A549 (cell line): ENCODE results near the gene TRAF4. TPM values are rescaled to one million over a fixed set of nuclear protein-coding genes. Genes with fewer than 3 reads are reported as not detected.

Experiments used
- ATAC-seq, 2 experiments: fragments of 200-7000 bp in 1 of 2; fragments of >200 bp in 1 of 2; cut with Nextera tagmentation in 1 of 2; cut with Tn5 transposase in 1 of 2; 3 replicates each; pipeline versions ENCODE4 v1.8.0 to v1.9.1; 2018 to 2020; ENCODE audit warnings: mild to moderate bottlenecking in 1 of 2, moderate library complexity in 1 of 2
- CTCF ChIA-PET: fragments of 300-600 bp; sonication (Branson Sonifier 250); formaldehyde crosslinking; extraction: SDS; loops from one replicate; lab custom pipeline; 2021; ENCODE audit warnings: antibody characterized with exemption, inconsistent platforms; lab: Yijun Ruan, JAX
- POLR2A ChIA-PET: fragments of 350-600 bp; formaldehyde crosslinking; extraction: SDS; loops from one replicate; lab custom pipeline; 2021; ENCODE audit warnings: antibody characterized with exemption, inconsistent platforms; lab: Yijun Ruan, JAX
- DNase-seq, 2 experiments: peaks; one replicate each; pipeline versions ENCODE4 v3.0.0 to v3.0.0-alpha.2; 2011 to 2016; ENCODE audit warnings: low read depth in 1 of 2, low spot score in 1 of 2
- FAIRE-seq: peaks from 2 replicates; lab custom pipeline; 2011; peaks lifted over from hg19 to GRCh38; lab: Jason Lieb, UNC
- H3K27ac ChIP-seq, 2 experiments: fragments of >200 bp; sonication (Bioruptor Twin); formaldehyde crosslinking; 3 replicates each; pipeline ENCODE4 v1.5.1; 2016 to 2017
- H3K4me1 ChIP-seq: fragments of >200 bp; sonication (Bioruptor Twin); formaldehyde crosslinking; 3 replicates; pipeline ENCODE4 v1.6.1; 2016
- H3K4me2 ChIP-seq: fragments of >200 bp; sonication (Bioruptor Twin); formaldehyde crosslinking; 3 replicates; pipeline ENCODE4 v1.6.1; 2016
- H3K4me3 ChIP-seq: fragments of >200 bp; sonication (Bioruptor Twin); formaldehyde crosslinking; 3 replicates; pipeline ENCODE4 v1.5.1; 2016
- H3K9me3 ChIP-seq: fragments of >200 bp; sonication (Bioruptor Twin); formaldehyde crosslinking; 3 replicates; pipeline ENCODE4 v1.6.1; 2016
- ESRRA ChIP-seq: fragments of 150-350 bp; IDR thresholded peaks from 2 replicates; pipeline ENCODE4 v1.6.1; 2014; ENCODE audit warnings: mild to moderate bottlenecking, low read length, borderline replicate concordance
- FOSL2 ChIP-seq, 2 experiments: fragments of 450-650 bp in 1 of 2; fragments of >200 bp in 1 of 2; sonication (Bioruptor Twin) in 1 of 2; formaldehyde crosslinking; IDR thresholded peaks; 2 replicates each; pipeline versions ENCODE4 v1.5.0 to v1.6.1; 2016 to 2020; ENCODE audit warnings: mild to moderate bottlenecking in 1 of 2, moderate library complexity in 1 of 2
- GATA3 ChIP-seq: IDR thresholded peaks from 2 replicates; pipeline ENCODE4 v1.6.1; 2012; ENCODE audit warnings: borderline replicate concordance
- KDM1A ChIP-seq: fragments of 200-600 bp; sonication (generic); IDR thresholded peaks from 2 replicates; pipeline ENCODE4 v1.6.1; 2016; ENCODE audit warnings: low read depth, mild to moderate bottlenecking
- MAFK ChIP-seq: fragments of 450-650 bp; IDR thresholded peaks from 2 replicates; pipeline ENCODE4 v1.6.1; 2014; ENCODE audit not compliant: partially characterized antibody
- POLR2A ChIP-seq: IDR thresholded peaks from 2 replicates; pipeline ENCODE4 v1.6.1; 2012; ENCODE audit warnings: mild to moderate bottlenecking, low read length
- RAD21 ChIP-seq, 2 experiments: fragments of >200 bp in 1 of 2; sonication (Bioruptor Twin) in 1 of 2; formaldehyde crosslinking in 1 of 2; IDR thresholded peaks in 1 of 2; conservative IDR thresholded peaks in 1 of 2; 2 replicates in 1 of 2; 3 replicates in 1 of 2; pipeline ENCODE4 v1.6.1; 2012 to 2018; ENCODE audit warnings: inconsistent platforms in 1 of 2
- ZNF302 ChIP-seq: fragments of 250-450 bp; sonication (Bioruptor Pico); IDR thresholded peaks from 2 replicates; pipeline ENCODE4 v1.9.0; 2021; ENCODE audit warnings: inconsistent platforms, mild to moderate bottlenecking, moderate library complexity
- WGBS: methylation state at CpG from one replicate; pipeline ENCODE4 v1.1.6; 2017; ENCODE audit errors: missing lambda C conversion rate; 5-methylcytosine and 5-hydroxymethylcytosine counted together
- polyA plus RNA-seq, 4 experiments: library from polyadenylated mRNA; depleted of rRNA in 3 of 4; stranded (reverse); fragments of >200 nt; fragmentation: RNase III in 1 of 4; extraction: RNeasy Plus Mini Kit Qiagen cat#74134 plus additional on column Dnase treatment in 1 of 4; gene quantifications; 2 replicates in 3 of 4; 3 replicates in 1 of 4; pipeline ENCODE4 v1.2.3, GENCODE V29; 2011 to 2017
- TF ChIP-seq, protein P1 (sequence below): fragments of >200 bp; sonication (Bioruptor Twin); formaldehyde crosslinking; IDR thresholded peaks from 2 replicates; pipeline ENCODE4 v1.6.1; 2016
- TF ChIP-seq, protein P2 (sequence below): fragments of 200-600 bp; sonication (generic); IDR thresholded peaks from 2 replicates; pipeline ENCODE4 v1.6.1; 2016; ENCODE audit warnings: antibody characterized with exemption, mild to moderate bottlenecking, moderate library complexity
- TF ChIP-seq, protein P3 (sequence below): IDR thresholded peaks from 2 replicates; pipeline ENCODE4 v1.6.1; 2012; ENCODE audit warnings: low read depth, borderline replicate concordance
- TF ChIP-seq, protein P4 (sequence below): IDR thresholded peaks from 2 replicates; pipeline ENCODE4 v1.6.1; 2012
- TF ChIP-seq, protein P5 (sequence below): fragments of >200 bp; sonication (Bioruptor Twin); formaldehyde crosslinking; IDR thresholded peaks from 3 replicates; pipeline ENCODE4 v1.6.1; 2016

Gene TRAF4
- polyA plus RNA-seq, 2 of the 4 experiments (the other 2 are of a cell fraction), result 64.0 to 65.0 TPM

DNA sequence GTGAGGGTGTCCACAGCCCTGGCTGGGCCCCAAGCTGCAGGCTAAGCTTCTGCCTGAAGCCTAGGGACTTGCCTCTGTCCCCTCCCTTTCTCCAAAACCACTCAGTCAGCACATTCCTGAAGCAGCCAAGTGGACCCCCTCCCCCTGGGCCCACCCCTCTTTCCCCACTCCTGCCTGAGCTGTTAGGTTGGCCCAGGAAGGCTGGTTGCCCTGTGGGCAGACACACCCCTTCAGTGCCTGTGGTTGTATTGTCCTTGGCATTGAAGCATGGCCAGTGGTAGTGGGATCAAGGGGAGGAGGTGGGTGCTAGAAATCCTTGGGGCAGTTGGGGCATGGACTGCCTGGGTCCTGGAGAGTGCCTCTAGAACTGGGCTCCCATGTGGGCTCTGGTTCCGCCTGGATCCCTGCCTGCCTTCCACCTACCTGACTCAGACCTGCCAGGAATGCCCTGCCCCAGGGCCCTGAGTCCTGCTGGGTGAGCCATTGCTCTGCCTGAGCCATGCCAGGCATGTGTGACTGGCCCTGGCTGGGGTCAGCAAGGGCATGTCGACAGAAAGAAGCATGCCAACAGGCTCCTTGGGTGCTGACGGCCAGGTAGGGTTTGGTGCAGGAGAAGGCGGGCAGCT, 2.1 kb downstream of the TRAF4 start:
- Histone ChIP-seq H3K4me3 (peak overlapping the region; percentile 93), H3K9me3 (0 out of 3 replicates have a peak, but pooled peaks cover under 1% of the 10 kb centered on the region), H3K4me1 (peaks cover 64% of the 10 kb centered on the region), H3K27ac (peak overlapping the region; percentile 98 to 99), H3K4me2 (peak overlapping the region; percentile 96)
- ATAC-seq, result peak in 1 of 2 experiments; percentile 12; a peak in 3 of 6 replicates
- ChIA-PET POLR2A (interaction anchor here (0.7 to 12.2 kb wide), 4 partner anchors 19 to 234 kb away, joined by 3 to 369 read pairs (median 6); partner anchors contain the start of genes NEK8, RPL23A and TLCD1), CTCF (interaction anchor here (1.1 to 22.6 kb wide), 7 partner anchors 18 to 207 kb away, joined by 3 to 977 read pairs (median 4); partner anchors contain the start of genes NEK8, RPL23A and TLCD1)
- TF ChIP-seq, protein P1, sequence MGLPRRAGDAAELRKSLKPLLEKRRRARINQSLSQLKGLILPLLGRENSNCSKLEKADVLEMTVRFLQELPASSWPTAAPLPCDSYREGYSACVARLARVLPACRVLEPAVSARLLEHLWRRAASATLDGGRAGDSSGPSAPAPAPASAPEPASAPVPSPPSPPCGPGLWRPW, result no peak
- TF ChIP-seq FOSL2 (IDR thresholded peaks at IDR 0.05), result no peak
- peak; percentile 29; the same call in 1 of the 2 replicates for TF ChIP-seq FOSL2 (CRISPR knock-in tag; IDR thresholded peaks at IDR 0.05)
- TF ChIP-seq POLR2A, result 0 out of 2 replicates have a peak, but pooled peaks have one; percentile 9
- TF ChIP-seq ESRRA, result no peak
- peak; percentile 96 for TF ChIP-seq MAFK
- DNase-seq, result peak in 1 of 2 experiments; percentile 55
- 33% methylated on average over 4 of the region's 4 CpGs for WGBS
- no peak for FAIRE-seq

DNA sequence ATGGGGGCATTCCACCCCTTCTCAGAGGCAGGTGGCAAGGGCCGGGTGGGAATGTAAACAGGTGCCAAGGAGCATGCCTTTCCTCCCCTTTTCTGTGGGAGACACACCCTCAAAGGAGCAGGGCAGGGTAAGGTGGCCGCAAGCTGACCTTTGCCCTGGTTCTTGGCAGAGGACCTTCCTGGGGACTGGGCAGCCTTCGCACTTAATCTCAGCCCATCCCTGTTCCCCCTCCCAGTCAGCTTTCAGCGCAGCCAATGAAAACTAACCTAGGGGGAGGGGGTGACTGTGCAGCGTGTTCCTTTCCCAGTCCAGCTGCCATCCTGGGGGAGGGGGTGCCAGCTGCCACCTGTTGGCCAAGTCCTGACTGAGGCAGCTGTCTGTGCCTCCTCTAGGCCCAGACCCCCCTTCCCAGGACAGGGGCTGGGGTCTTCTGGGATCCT, 2.8 kb downstream of the TRAF4 start:
- WGBS, result 17% methylated on average over 5 of the region's 5 CpGs
- Histone ChIP-seq H3K4me2 (peak overlapping the region; percentile 96), H3K27ac (peak overlapping the region; percentile 98 to 99), H3K4me1 (peaks cover 64% of the 10 kb centered on the region), H3K4me3 (peak overlapping the region; percentile 93), H3K9me3 (no peaks in the 10 kb centered on the region)
- ATAC-seq (peak in 1 of 2 experiments; percentile 0; a peak in 1 of 6 replicates), DNase-seq (peak in 1 of 2 experiments; percentile 76), FAIRE-seq (no peak)
- TF ChIP-seq, protein P2, sequence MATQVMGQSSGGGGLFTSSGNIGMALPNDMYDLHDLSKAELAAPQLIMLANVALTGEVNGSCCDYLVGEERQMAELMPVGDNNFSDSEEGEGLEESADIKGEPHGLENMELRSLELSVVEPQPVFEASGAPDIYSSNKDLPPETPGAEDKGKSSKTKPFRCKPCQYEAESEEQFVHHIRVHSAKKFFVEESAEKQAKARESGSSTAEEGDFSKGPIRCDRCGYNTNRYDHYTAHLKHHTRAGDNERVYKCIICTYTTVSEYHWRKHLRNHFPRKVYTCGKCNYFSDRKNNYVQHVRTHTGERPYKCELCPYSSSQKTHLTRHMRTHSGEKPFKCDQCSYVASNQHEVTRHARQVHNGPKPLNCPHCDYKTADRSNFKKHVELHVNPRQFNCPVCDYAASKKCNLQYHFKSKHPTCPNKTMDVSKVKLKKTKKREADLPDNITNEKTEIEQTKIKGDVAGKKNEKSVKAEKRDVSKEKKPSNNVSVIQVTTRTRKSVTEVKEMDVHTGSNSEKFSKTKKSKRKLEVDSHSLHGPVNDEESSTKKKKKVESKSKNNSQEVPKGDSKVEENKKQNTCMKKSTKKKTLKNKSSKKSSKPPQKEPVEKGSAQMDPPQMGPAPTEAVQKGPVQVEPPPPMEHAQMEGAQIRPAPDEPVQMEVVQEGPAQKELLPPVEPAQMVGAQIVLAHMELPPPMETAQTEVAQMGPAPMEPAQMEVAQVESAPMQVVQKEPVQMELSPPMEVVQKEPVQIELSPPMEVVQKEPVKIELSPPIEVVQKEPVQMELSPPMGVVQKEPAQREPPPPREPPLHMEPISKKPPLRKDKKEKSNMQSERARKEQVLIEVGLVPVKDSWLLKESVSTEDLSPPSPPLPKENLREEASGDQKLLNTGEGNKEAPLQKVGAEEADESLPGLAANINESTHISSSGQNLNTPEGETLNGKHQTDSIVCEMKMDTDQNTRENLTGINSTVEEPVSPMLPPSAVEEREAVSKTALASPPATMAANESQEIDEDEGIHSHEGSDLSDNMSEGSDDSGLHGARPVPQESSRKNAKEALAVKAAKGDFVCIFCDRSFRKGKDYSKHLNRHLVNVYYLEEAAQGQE, result 0 out of 2 replicates have a peak, but pooled peaks have one; percentile 12
- TF ChIP-seq ZNF302 (CRISPR knock-in tag) (no peak), KDM1A (0 out of 2 replicates have a peak, but pooled peaks have one; percentile 12), GATA3 (0 out of 2 replicates have a peak, but pooled peaks have one; percentile 6), RAD21 (conservative IDR thresholded peaks at IDR 0.05 in 1 of 2, IDR thresholded peaks at IDR 0.05 in 1 of 2) (no peak)
- TF ChIP-seq, protein P3, sequence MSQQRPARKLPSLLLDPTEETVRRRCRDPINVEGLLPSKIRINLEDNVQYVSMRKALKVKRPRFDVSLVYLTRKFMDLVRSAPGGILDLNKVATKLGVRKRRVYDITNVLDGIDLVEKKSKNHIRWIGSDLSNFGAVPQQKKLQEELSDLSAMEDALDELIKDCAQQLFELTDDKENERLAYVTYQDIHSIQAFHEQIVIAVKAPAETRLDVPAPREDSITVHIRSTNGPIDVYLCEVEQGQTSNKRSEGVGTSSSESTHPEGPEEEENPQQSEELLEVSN, result peak; percentile 20; the same call in 1 of the 2 replicates
- TF ChIP-seq, protein P4, sequence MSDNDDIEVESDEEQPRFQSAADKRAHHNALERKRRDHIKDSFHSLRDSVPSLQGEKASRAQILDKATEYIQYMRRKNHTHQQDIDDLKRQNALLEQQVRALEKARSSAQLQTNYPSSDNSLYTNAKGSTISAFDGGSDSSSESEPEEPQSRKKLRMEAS, result peak; percentile 50; the same call in 1 of the 2 replicates
- TF ChIP-seq, protein P5, sequence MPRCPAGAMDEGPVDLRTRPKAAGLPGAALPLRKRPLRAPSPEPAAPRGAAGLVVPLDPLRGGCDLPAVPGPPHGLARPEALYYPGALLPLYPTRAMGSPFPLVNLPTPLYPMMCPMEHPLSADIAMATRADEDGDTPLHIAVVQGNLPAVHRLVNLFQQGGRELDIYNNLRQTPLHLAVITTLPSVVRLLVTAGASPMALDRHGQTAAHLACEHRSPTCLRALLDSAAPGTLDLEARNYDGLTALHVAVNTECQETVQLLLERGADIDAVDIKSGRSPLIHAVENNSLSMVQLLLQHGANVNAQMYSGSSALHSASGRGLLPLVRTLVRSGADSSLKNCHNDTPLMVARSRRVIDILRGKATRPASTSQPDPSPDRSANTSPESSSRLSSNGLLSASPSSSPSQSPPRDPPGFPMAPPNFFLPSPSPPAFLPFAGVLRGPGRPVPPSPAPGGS, result no peak
- ChIA-PET POLR2A (interaction anchor here (0.9 to 12.2 kb wide), 2 partner anchors 20 to 27 kb away, joined by 5 to 369 read pairs; partner anchors contain the start of genes NEK8, RPL23A and TLCD1), CTCF (interaction anchor here (1.1 to 22.6 kb wide), 7 partner anchors 10 to 207 kb away, joined by 3 to 977 read pairs (median 6); partner anchors contain the start of genes DHRS13, FLOT2, NEK8 and RPL23A)
